Activated naive CD4-positive, alpha-beta T cell treated with anti-CD3 and anti-CD28 coated beads for 36 hours (primary cell): ENCODE measurements around the gene PTPRK. TPM values are rescaled to one million over a fixed set of nuclear protein-coding genes. Genes with fewer than 3 reads are reported as not detected.

ENCODE experiments used
- CTCF ChIA-PET: fragments of 350-600 bp; sonication (Branson Sonifier 250); formaldehyde crosslinking; loops from one replicate; lab custom pipeline; 2021; ENCODE audit warnings: antibody characterized with exemption; lab: Charles Lee
- DNase-seq: peaks from one replicate; pipeline ENCODE4 v3.0.0-alpha.2; 2020
- H3K27ac Mint-ChIP-seq: one replicate; pipeline ENCODE4 v1.8.0; 2021; ENCODE audit warnings: mild to moderate bottlenecking, mixed read lengths
- H3K27me3 Mint-ChIP-seq: one replicate; pipeline ENCODE4 v1.8.0; 2021; ENCODE audit warnings: low read depth, mixed read lengths
- H3K36me3 Mint-ChIP-seq: one replicate; pipeline ENCODE4 v1.8.0; 2021; ENCODE audit warnings: low read depth, mixed read lengths
- H3K4me1 Mint-ChIP-seq: one replicate; pipeline ENCODE4 v1.8.0; 2021; ENCODE audit warnings: low read depth, mixed read lengths
- H3K4me3 Mint-ChIP-seq: one replicate; pipeline ENCODE4 v1.8.0; 2021; ENCODE audit warnings: mild to moderate bottlenecking, moderate library complexity, mixed read lengths
- H3K9me3 Mint-ChIP-seq: one replicate; pipeline ENCODE4 v1.8.0; 2021; ENCODE audit warnings: mixed read lengths
- intact Hi-C: fragments of 100-400 bp; cut with micrococcal nuclease; formaldehyde crosslinking; loops from one replicate; pipeline ENCODE4 v1.15.1; 2023
- total RNA-seq, 2 experiments: library from RNA; stranded (reverse); gene quantifications; one replicate each; pipeline ENCODE4 v1.2.3, GENCODE V29; 2021

Gene PTPRK
- total RNA-seq, 2 experiments from 2014 or later, result 5.5 to 8.0 TPM

- intact Hi-C loops, result no loop called here
- Mint-ChIP-seq H3K4me3 (no peak overlapping the region), H3K27ac (no peak overlapping the region), H3K9me3 (no peaks in the 10 kb centered on the region), H3K27me3 (no peaks in the 10 kb centered on the region), H3K36me3 (no peaks in the 10 kb centered on the region), H3K4me1 (no peaks in the 10 kb centered on the region)
- CTCF ChIA-PET, result interaction anchor here (1.0 kb wide), 1 partner anchor 25 kb away, joined by 3 read pairs; no protein-coding TSS in a partner anchor
- DNase-seq, result no peak
These were observed 358.0 kb downstream of the PTPRK start for GRCh38 chr6:128162423-128162822.

GRCh38 chr6:128161839-128162238 lies 358.6 kb downstream of the PTPRK start:
- no peaks in the 10 kb centered on the region for H3K27me3 Mint-ChIP-seq
- H3K4me3 Mint-ChIP-seq, result no peak overlapping the region
- H3K4me1 Mint-ChIP-seq, result no peaks in the 10 kb centered on the region
- H3K9me3 Mint-ChIP-seq, result no peaks in the 10 kb centered on the region
- CTCF ChIA-PET, result no interaction called here
- no peak for DNase-seq
- intact Hi-C loops, result no loop called here
- H3K27ac Mint-ChIP-seq, result no peak overlapping the region
- no peaks in the 10 kb centered on the region for H3K36me3 Mint-ChIP-seq

GRCh38 chr6:128161263-128161662 lies 359.1 kb downstream of the PTPRK start:
- CTCF ChIA-PET, result no interaction called here
- Mint-ChIP-seq H3K9me3 (no peaks in the 10 kb centered on the region), H3K27ac (no peak overlapping the region), H3K4me3 (no peak overlapping the region), H3K27me3 (no peaks in the 10 kb centered on the region), H3K36me3 (no peaks in the 10 kb centered on the region), H3K4me1 (no peaks in the 10 kb centered on the region)
- intact Hi-C loops, result no loop called here
- no peak for DNase-seq

GRCh38 chr6:128158496-128158895 lies 361.9 kb downstream of the PTPRK start:
- H3K27ac Mint-ChIP-seq, result no peak overlapping the region
- no peaks in the 10 kb centered on the region for H3K9me3 Mint-ChIP-seq
- H3K4me1 Mint-ChIP-seq, result no peaks in the 10 kb centered on the region
- no peaks in the 10 kb centered on the region for H3K27me3 Mint-ChIP-seq
- CTCF ChIA-PET, result no interaction called here
- H3K4me3 Mint-ChIP-seq, result no peak overlapping the region
- intact Hi-C loops, result no loop called here
- H3K36me3 Mint-ChIP-seq, result peaks cover 2% of the 10 kb centered on the region
- no peak for DNase-seq

DNA sequence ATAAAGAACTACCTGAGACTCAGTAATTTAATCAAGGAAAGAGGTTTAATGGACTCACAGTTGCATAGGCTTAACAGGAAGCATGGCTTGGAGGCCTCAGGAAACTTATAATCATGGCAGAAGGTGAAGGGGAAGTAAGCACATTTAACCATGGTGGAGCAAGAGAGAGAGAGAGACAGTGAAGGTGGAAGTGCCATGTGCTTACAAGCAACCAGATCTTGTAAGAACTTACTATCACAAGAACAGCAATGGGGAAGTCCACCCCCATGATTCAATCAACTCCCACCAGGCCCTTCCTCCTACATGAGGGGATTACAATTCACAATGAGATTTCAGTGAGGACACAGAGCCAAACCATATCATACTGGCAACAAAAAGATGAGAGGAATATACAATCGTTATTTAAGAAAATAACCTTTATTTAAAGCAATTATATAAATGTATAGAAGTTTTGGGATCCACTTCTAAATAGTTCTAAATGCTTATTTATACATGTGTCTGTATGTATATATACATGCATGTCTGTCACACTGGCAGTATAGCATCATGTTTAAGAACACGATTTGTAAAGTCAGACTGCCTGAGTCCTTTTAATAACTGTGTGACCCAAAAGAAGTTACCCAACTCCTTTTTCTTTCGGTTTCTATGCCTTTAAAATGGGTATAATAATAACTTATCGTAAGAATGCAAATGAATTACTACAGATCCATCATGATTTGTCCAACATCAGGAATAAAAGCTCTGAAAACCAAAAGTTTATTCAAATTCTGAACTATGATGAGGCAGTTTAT lies 363.9 kb downstream of the PTPRK start:
- CTCF ChIA-PET, result no interaction called here
- no peak for DNase-seq
- peaks cover 2% of the 10 kb centered on the region for H3K36me3 Mint-ChIP-seq
- no peaks in the 10 kb centered on the region for H3K27me3 Mint-ChIP-seq
- no peak overlapping the region for H3K4me3 Mint-ChIP-seq
- no peaks in the 10 kb centered on the region for H3K4me1 Mint-ChIP-seq
- intact Hi-C loops, result no loop called here
- H3K27ac Mint-ChIP-seq, result no peak overlapping the region
- no peaks in the 10 kb centered on the region for H3K9me3 Mint-ChIP-seq

- intact Hi-C loops, result no loop called here
- no peaks in the 10 kb centered on the region for H3K27me3 Mint-ChIP-seq
- H3K9me3 Mint-ChIP-seq, result no peaks in the 10 kb centered on the region
- H3K4me1 Mint-ChIP-seq, result no peaks in the 10 kb centered on the region
- CTCF ChIA-PET, result no interaction called here
- H3K36me3 Mint-ChIP-seq, result peaks cover 2% of the 10 kb centered on the region
- DNase-seq, result no peak
- H3K27ac Mint-ChIP-seq, result no peak overlapping the region
- no peak overlapping the region for H3K4me3 Mint-ChIP-seq
These were observed 364.6 kb downstream of the PTPRK start for GRCh38 chr6:128155826-128156225.

DNA sequence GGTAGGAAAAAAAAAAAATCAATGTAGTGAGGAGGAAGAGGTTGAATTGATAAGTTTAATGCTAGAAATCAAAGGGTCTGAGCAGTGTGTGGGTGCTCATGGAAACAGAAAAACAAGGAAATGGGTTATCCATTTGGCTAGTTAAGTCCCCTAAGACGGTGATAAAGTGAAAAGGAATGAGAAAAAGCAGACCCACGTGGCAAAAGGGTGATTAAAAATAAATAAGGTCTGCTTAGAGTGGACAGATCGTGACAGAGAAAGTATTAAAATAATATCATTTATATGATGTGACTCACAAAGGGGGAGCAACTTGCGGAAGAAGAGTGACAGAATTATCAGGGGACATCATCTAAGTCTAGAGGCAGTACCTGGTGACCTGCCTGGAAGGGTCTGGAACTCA lies 367.8 kb downstream of the PTPRK start:
- no peak overlapping the region for H3K4me3 Mint-ChIP-seq
- CTCF ChIA-PET, result no interaction called here
- no peak overlapping the region for H3K27ac Mint-ChIP-seq

GRCh38 chr6:128150376-128150775 lies 370.0 kb downstream of the PTPRK start:
- no peak overlapping the region for H3K4me3 Mint-ChIP-seq
- intact Hi-C loops, result no loop called here
- H3K27ac Mint-ChIP-seq, result no peak overlapping the region
- peaks cover 2% of the 10 kb centered on the region for H3K36me3 Mint-ChIP-seq
- no peaks in the 10 kb centered on the region for H3K27me3 Mint-ChIP-seq
- CTCF ChIA-PET, result no interaction called here
- H3K4me1 Mint-ChIP-seq, result no peaks in the 10 kb centered on the region
- no peaks in the 10 kb centered on the region for H3K9me3 Mint-ChIP-seq
- DNase-seq, result no peak

More for the DNA sequence above, 367.8 kb downstream of the PTPRK start:
- Mint-ChIP-seq H3K4me1 (no peaks in the 10 kb centered on the region), H3K9me3 (no peaks in the 10 kb centered on the region), H3K36me3 (peaks cover 2% of the 10 kb centered on the region), H3K27me3 (no peaks in the 10 kb centered on the region)
- no peak for DNase-seq
- intact Hi-C loops, result no loop called here

DNA sequence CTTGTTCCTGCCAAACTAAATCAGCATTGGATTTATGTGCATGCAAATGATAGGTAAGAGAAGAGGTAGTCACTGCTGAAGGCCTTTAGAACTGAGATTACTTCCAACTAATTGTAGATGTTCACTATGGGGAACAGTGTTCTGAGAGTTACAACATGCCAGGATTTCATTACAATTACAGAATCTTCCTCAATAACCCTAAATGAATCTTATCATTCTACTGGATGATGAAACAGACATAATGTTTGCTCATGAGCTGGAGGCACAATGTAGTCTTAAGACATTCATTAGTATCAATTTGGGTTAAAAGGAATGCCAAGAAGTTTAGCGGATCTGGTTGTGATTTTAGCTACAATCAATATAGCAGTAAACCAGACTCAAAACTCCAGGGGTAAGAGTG lies 370.6 kb downstream of the PTPRK start:
- no peak overlapping the region for H3K4me3 Mint-ChIP-seq
- H3K27me3 Mint-ChIP-seq, result no peaks in the 10 kb centered on the region
- no peak for DNase-seq
- no peak overlapping the region for H3K27ac Mint-ChIP-seq
- H3K36me3 Mint-ChIP-seq, result peaks cover 2% of the 10 kb centered on the region
- no peaks in the 10 kb centered on the region for H3K4me1 Mint-ChIP-seq
- CTCF ChIA-PET, result no interaction called here
- H3K9me3 Mint-ChIP-seq, result no peaks in the 10 kb centered on the region
- intact Hi-C loops, result no loop called here

GRCh38 chr6:128144320-128144719 lies 376.1 kb downstream of the PTPRK start:
- Mint-ChIP-seq H3K4me3 (no peak overlapping the region), H3K27ac (no peak overlapping the region), H3K9me3 (no peaks in the 10 kb centered on the region), H3K27me3 (no peaks in the 10 kb centered on the region), H3K36me3 (no peaks in the 10 kb centered on the region), H3K4me1 (peaks cover 5% of the 10 kb centered on the region)
- CTCF ChIA-PET, result no interaction called here
- intact Hi-C loops, result no loop called here
- no peak for DNase-seq

GRCh38 chr6:128141932-128142331 lies 378.5 kb downstream of the PTPRK start:
- Mint-ChIP-seq H3K36me3 (no peaks in the 10 kb centered on the region), H3K27ac (no peak overlapping the region), H3K27me3 (no peaks in the 10 kb centered on the region), H3K4me1 (peaks cover 5% of the 10 kb centered on the region), H3K9me3 (no peaks in the 10 kb centered on the region), H3K4me3 (no peak overlapping the region)
- CTCF ChIA-PET, result no interaction called here
- DNase-seq, result no peak
- intact Hi-C loops, result no loop called here

- no peak overlapping the region for H3K27ac Mint-ChIP-seq
- no peak overlapping the region for H3K4me3 Mint-ChIP-seq
- no peaks in the 10 kb centered on the region for H3K9me3 Mint-ChIP-seq
- intact Hi-C loops, result no loop called here
- H3K27me3 Mint-ChIP-seq, result no peaks in the 10 kb centered on the region
- no peaks in the 10 kb centered on the region for H3K36me3 Mint-ChIP-seq
- CTCF ChIA-PET, result no interaction called here
- H3K4me1 Mint-ChIP-seq, result peaks cover 5% of the 10 kb centered on the region
- no peak for DNase-seq
These were observed 380.9 kb downstream of the PTPRK start for GRCh38 chr6:128139519-128139918.

GRCh38 chr6:128138694-128139093 lies 381.7 kb downstream of the PTPRK start:
- H3K4me3 Mint-ChIP-seq, result no peak overlapping the region
- CTCF ChIA-PET, result no interaction called here
- no peaks in the 10 kb centered on the region for H3K36me3 Mint-ChIP-seq
- H3K9me3 Mint-ChIP-seq, result no peaks in the 10 kb centered on the region
- H3K27ac Mint-ChIP-seq, result no peak overlapping the region
- peaks cover 1% of the 10 kb centered on the region for H3K4me1 Mint-ChIP-seq
- intact Hi-C loops, result no loop called here
- H3K27me3 Mint-ChIP-seq, result no peaks in the 10 kb centered on the region
- no peak for DNase-seq
